NCI-H2107 (cell line): ENCODE data around the gene GRM8.

Experiments used
- DNase-seq: peaks from one replicate; lab custom pipeline; 2025; lab: John Stamatoyannopoulos, UW

GRM8 gene

DNA sequence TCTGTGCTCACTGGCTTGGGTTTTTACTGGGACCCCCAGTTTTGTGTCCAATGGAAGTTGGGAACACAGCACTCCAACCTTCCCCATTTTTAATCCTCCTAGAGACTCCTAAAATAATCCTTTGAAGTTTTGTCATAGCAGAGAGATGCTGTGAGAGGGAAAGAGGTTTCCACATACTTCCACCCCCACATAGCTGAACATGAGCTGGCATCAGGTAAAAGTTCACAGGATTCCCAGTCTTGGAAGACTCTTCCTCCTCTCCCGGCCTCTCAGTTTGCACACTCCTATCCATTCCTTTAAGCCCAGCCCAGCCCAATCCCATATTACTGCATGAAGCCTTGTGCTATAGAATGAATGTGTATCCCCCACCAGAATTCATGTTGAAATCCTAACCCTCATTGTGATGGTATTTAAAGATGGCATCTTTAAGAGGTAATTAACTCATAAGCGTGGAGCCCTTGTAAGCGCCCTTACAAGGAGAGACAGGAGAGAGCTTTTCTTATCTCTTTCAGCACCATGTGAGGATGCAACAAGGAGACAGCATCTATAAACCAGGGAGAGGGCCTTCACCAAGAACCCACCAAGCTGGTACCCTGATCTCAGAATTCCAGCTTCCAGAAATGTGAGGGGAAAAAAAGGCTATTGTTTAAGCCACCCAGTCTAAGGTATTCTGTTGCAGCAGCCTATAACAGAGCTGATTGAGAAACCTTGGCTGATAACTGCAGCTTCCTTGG, 22.4 kb downstream of the GRM8 start:
- no peak for DNase-seq

DNA sequence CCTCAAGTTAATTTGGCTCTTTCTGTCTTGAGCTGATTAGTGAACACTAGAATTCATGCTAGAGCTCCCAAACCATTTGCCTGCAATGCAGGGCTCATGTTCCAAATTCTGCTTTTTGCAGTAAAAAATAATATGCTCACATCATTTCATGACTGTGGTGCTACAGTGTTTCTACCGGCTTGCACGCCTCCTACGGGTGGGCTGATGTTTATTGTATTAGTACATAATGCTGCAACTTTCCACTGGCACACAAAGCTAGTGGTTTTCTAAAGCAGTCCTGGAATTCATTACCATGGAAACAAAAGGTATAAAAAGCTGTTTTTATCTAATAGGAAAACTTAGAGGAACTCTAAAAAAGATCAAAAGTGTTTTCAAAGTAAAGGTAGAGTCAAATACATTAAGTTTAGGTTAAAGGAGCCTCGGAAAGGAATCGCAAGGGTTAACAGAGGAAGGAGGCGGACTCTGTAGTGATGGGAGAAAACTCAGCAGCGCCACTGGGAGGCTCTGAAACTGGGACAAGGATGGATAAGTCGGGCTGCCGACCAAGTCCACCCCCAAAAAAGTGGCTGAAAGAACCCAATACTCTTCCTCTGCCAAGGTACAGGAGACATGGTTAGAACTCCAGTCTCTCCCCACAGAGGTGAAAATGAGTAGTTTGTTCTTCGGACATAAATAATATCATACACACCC, 25.9 kb downstream of the GRM8 start:
- no peak for DNase-seq

DNA sequence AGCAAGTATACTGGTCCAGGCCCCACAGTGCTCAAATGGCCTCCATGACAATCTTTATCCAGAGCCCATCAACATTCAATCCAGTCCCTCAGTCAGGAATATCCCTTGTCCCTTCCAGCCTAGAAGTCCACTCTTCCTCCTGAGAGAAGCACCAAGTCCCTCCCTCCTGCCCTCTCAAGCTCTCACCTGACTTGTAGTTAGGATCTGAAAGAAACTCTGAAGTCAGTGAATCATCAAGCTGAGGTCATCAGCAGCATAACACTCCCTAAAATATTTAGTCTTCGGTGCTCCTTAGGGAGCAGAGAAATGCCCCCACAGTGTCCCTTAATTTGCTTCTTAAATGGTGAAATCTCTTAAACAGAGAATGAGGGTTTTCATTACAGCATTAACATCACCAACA, 31.0 kb downstream of the GRM8 start:
- DNase-seq = no peak

DNA sequence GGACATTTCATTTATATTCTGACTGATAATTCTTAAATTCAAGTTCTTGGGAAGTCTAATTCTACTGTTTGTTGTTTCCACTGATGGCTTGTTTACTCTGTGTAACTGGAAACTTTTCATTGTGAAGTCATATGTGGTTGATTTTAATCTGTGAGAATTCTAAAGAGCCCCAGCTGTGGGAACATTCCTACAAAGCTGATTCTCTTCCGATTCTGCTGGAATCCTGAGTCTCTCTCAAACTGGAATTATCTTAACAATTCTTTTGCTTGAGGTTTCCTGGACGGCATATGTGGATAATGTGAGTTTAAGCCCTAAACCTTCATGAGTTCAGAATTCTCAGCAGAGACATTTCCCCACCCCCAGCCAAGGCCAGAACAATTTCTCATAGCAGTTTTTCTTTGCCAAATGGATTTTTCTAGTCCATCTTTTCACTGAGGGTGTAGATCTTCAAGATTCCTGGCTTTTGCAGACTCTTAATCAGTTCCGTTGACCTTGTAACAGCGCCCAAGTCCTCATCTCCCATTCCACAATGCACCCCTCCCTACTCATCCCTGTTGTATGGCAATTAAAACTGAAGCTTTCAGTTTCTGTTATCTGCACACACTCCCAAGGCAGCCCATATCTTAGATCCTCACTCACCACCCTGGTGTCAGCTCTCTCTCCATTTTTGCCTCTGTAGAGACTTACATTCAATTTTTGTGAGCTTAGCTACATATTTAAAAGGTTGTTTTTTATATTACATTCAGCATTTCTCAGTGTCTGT, 37.6 kb downstream of the GRM8 start:
- DNase-seq = no peak

DNA sequence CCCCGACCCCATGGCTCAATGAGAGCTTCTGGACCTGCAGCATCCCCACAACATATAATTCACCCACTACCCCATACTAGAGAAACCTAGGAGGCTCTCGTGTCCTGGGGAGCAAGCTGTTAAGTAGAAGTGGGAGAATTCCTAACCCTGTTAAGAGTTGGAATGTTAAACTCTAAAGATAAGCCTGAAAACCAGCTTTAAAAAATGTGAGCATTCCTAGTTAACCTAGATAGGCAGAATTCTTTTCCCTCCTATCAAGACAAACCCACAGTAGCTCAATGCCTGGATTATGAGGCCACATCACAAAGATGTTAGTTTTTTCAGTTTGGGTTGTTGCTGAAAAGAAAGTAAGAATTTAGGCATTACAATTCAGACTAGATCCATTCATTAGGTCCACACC, 42.9 kb downstream of the GRM8 start:
- no peak for DNase-seq

DNA sequence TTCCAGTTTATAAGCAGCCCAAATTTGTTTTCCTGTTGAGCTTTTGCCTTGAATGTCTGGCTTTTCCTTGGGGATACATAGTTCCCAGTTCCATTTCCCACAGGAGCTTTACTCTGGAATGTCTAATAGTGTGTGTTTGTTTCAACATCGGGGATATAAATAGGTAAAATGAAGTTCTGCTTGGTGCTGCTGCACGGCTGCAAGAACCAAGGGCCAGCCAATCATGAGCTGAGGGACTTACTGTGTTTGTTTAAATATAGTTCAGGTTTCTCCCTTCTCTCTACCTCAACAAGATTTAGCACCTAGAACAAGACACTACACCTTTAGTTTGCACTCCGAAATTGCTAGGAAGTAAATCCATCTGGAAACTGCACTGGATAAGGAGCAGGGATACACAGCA, 43.9 kb downstream of the GRM8 start:
- no peak for DNase-seq

DNA sequence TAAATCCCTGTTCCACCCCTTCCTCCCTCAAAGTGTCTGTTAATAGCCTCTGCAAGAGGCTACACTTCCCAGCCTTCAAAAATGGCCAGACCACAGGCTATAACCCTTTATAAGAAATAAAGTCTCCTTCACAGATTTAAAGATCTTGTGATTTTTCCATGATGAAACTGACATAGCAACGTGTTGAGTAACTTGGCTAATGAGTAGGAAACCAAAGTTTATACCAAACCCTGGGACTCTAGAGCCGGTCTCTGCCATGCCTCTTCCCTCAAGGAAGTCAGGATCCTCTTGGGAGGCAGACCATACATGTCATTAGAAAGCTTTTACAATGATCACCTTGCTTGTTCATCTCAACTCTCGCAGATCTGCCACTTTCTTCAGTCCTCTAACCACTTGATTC, 44.4 kb downstream of the GRM8 start:
- DNase-seq = no peak

DNA sequence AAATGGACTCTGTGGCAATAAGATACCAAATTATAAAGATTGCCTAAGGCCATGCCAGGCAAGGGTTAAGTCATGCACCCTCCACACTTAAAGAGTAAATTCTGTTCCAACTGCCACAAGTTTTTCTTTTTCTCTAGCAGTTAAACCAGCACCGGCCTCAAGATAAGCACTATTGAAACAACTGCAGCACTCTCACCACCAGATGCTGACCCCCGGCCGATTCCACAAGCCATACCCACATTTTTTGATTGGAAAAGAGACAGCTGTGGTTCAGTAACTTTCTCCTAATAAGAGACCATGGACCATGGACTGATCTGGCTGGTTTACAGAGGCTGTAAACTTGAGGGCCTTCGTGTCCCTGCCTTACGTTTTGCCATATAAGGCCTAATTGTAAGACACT, 44.9 kb downstream of the GRM8 start:
- no peak for DNase-seq

DNA sequence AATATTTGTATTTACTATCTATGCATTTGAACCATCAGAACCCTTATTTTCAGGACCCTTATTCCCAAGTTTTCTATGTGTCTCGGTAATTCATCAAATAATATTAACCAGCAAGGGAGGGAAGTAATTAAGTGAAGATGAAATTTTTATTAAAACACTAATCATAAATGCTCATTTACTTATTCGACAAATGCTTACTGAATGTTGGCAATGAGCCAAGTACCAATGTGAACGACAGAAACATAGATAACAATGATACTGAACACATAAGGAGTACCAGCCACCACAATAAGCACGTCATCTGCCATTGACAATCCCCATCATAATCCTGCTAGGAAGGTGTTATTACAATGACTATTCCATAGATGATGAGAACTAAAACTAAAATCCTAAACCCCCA, 45.5 kb downstream of the GRM8 start:
- no peak for DNase-seq

DNA sequence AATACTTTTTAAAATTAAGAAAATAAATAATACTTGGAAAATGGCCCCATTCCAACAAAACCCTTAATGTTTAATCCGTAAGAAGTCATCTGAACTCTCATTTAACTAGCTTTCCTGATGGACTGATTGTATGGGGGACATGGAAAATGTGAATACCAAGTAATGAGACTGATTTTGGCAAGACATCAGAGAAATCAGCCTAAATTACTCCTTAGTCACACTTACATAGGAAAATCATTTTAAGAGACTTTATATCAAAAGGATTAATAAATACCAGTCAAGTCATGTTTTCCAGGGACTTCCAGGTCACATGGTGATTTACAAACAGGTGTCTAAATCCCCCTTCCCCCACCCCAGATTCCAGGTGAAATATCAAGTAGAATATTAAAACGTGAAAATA, 58.2 kb downstream of the GRM8 start:
- DNase-seq = no peak

DNA sequence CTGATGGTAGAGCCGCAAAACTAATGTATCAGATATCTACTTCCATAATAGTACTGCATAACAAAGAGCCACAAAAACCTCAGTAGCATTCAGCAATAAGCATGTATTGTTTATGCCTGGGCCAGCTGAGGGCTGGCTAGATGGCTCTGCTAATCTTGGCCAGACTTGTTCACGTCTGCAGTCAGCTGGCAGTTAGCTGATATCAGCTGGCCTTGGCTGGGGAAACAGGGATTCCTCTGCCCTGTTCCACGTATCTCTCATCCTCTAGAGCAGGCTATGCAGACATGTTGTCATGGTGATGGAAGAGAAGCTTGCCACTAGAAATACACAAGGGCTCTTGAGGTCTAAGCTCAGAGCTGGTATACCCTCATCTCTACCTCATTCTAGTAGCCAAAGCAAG, 62.9 kb downstream of the GRM8 start:
- DNase-seq = peak; percentile 57

DNA sequence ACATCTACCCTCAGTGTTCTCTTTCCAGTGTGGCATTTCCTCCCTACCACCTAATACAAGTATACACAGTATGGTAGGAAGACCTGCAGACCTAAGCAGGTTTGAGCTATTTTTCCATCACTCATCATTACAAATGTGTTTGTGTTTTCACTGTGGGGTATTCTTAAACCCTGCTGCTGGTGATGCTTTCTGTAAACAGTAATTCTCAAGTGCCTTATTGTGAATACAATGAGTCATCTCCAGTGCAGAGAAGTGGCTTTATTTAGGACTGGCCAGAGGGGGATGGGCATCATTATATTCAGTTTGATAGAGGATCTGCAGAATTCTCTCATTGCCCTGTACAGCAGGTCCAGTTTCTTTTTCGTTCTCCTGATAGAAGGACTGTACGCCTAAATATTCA, 63.7 kb downstream of the GRM8 start:
- peak; percentile 40 for DNase-seq

DNA sequence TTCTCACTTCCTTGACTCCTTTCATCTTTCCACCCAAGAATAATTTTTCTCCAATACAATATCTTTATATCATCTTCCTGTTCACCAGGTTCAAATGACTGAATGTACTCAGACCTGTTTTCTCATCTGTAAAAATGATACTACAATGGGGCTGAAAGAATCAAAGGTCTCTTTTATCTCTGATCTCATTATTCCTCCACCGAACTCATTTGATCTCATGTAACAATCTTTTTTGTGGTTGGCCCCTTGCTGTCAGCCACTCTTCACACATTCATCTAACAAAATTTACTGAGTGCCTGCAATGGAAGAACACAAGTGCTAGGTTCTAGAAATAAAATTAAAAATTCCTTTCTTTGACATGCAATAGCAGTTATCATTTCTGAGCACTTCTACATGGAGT, 65.0 kb downstream of the GRM8 start:
- DNase-seq = no peak

DNA sequence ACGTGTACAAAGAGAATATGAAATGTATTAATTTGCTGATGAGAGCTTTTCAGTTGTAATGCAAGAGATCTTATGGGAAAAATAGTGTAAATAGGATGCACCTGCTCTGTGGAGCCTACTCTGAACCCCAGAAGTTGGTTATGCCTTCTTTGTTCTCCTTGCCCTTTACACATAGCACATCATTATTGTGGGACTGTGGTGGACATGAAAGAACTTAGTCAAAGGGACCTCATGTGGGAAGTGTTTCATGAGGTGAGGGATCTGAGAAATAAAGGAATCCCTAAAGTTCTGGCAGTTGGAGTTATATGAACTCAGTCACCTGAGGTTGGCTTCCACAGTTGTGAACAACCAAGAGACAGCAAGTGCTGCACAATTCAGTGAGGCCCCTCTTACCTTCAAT, 66.1 kb downstream of the GRM8 start:
- DNase-seq = no peak

DNA sequence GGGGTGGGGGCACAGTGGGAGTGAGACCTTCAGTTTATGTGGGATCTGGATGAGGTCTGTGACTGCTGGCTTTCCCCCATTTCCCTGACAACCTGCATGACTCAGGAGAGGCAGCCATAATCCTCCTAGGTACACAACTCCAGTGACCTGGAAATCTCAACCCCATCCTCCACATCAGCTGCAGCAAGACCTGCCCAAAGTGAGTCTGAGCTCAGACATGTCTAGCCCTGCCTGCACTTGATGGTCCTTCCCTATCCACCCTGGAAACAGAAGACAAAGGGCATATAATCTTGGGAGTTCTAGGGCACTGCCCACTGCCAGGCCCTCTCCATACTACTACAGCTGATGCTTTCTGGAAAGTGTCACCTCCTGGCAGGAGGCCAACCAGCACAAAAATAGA, 75.6 kb downstream of the GRM8 start:
- no peak for DNase-seq

DNA sequence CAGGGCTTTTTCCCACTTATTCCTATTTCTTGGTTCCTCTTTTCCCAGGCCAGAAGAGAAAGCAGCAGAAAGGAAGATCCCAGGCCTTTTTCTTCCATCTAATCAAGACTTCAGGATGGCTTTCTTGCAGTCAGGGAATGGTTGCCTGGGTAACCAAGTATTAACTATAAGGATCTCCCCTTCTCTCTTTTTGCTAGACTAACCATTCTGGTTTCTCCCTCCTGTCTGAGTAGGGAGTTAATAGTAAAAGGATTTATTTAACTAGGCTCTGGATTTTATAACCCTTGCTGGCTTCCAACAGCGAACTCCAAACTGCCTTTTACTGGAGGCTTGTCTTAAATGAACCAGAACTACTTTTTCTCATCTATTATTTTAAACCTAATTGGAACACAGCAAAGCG, 90.4 kb downstream of the GRM8 start:
- DNase-seq = no peak

DNA sequence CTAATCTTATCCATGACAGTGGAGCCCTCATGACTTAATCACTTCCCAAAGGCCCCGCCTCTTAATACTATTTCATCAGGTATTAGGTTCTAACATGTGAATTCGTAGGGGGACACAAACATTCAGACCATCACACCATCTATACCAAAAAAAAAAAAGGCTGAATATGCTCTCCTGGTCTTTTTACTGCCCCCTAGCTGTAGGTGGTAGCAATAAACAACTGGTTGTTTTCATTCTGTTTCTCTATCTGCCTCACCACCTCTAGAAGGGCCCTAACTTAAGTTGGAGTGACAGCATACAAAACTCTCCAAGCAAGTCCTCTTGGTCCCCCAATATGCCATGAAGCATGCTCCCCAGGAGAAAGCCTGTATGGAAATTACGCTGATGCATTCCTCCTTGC, 94.1 kb downstream of the GRM8 start:
- no peak for DNase-seq

DNA sequence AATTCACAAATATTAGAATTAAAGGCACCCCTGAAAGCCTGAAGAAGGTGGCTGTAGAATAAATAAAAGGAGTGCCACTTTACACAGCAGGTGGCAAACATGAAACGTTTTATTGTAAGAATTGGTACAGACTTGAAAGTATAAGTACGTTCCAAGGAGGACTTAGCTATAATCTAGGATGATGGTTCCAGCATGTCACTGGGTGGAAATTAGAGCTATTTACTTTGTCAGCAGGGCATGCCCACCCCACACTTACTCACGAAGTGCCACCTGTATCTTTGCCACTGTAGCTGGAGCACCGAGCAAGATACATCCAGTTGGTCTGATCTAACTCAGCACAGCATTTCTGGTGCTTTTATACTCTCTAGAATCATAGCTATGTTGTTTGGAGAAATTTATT, 97.8 kb downstream of the GRM8 start:
- no peak for DNase-seq

DNA sequence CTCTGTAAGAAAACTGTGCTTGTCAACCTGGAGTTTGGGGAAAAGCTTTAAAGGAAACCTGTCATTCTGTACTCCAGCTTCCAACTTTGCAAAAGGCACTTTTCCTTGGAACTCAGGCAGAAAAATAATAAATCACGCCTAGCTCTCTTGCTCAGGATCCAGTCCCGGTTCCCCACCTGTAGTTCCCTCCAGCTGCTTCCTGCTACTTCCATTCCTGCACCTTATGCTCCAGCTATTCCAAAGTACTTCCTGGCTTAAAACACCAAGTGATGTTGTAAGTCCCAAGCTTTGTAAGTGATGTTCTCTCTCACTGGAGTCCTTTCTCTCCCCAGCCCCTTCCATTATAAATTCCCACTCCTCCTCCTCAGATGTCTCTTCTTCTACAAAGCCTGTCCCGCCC, 98.6 kb downstream of the GRM8 start:
- no peak for DNase-seq

DNA sequence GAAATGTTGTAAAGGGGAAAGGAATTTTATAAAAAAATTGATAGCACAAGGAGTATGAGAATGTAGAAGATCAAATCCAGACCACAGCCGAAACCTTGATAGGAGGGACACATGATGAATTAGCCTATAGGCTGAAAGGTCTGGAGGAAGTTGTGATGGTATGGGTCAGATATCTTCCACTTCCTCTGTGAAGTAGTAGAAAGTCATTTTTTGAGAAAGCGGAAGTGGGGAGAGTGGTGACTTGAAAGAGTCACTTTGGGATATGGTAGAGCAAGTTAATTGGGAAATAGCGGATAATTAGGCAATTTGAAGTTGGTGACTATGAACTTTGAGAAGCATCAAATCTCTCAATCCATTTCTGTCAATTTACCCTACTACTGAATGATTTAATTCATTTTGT, 99.4 kb downstream of the GRM8 start:
- no peak for DNase-seq

DNA sequence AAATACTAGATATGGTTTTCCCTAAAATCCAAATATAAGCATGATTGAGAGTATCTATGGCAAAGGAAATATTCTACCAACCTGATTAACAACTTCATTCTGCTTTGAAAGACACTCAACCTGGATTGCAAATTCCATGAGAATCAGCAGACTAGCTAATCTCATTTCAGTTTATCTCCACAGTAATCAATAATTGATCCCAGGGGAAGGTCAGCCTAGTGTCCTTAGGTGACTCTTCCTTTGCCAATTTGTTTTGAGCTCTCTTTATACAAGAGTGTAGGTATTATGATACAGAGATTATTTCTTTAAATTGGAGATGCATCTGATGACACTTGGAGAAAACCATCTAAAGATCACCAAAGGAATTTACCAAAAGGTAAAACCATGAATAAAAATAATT, 100.3 kb downstream of the GRM8 start:
- DNase-seq = no peak

DNA sequence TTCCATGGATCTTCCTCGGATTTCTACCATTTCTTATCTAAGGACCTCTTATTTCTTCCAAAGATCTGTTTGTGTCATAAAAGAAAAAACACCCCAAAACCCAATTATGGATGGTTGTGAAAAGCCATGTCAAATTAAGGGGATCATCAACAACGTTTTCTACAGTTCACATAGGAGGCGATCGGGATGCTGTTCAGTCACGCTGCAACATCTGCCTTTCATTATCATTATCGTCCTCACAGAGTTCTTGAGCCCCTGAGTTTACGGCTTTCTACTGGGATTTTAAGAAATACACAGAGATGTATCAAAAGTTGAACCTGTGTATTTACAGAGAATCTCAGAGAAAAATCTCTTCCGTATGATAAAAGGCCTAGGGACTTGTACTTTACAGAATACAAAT, 101.4 kb downstream of the GRM8 start:
- DNase-seq = no peak

DNA sequence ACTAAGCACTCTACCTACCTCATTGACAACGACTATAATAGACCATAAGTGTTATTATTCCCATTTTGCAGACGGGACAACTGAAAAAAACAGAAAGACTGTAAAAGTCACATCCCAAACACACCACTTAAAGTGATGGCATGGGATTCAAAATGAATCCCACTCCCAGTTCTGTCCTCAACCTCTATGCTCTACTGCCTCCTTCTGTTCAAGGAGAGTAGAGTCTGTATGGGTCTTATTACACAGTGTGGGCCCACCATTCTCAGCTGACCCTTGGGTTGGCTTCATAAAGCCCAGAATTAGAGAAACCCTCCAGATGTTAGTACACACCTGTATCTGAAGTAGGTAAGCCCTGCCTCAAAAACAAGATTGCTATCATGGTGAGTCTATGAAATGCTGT, 102.2 kb downstream of the GRM8 start:
- DNase-seq = no peak
